ENCODE results near the gene KREMEN1. TPM values are rescaled to one million over a fixed set of nuclear protein-coding genes. Genes with fewer than 3 reads are reported as not detected.
A peak's percentile ranks its signal among the peaks of the same experiment; 100 is the strongest.

Gene KREMEN1
- total and polyA plus RNA-seq, 4 donors = 1.2 to 22.6 (median 3.8) TPM

- Histone ChIP-seq H3K9me3 (ENCODE audit: control insufficient read depth in 4 of 4, low read length in 3 of 4) (no peaks in the 10 kb centered on the region), H3K27me3 (ENCODE audit: control insufficient read depth in 4 of 4, insufficient read depth in 4 of 4, low read length in 3 of 4) (no peaks in the 10 kb centered on the region), H3K4me3 (ENCODE audit: low read depth in 1 of 3, low read length in 3 of 3) (no peak overlapping the region), H3K27ac (ENCODE audit: low read depth in 1 of 2, low read length in 2 of 2) (no peak overlapping the region), H3K36me3 (ENCODE audit: control insufficient read depth in 4 of 4, insufficient read depth in 3 of 4, low read depth in 1 of 4, low read length in 3 of 4) (no peaks in the 10 kb centered on the region), H3K4me1 (ENCODE audit: control insufficient read depth in 4 of 4, insufficient read depth in 4 of 4, low read length in 3 of 4) (peaks cover 0 to 27% (median 19%) of the 10 kb centered on the region in 4 donors), H3K9ac (ENCODE audit: low read depth in 1 of 2, low read length in 2 of 2) (no peak overlapping the region)
- WGBS = 87% methylated on average over 14 of the region's 14 CpGs
- no peak for DNase-seq (ENCODE audit: low spot score)
- no peak for TF ChIP-seq TAF1 (conservative IDR thresholded peaks at IDR 0.05)
- TF ChIP-seq, protein P1, sequence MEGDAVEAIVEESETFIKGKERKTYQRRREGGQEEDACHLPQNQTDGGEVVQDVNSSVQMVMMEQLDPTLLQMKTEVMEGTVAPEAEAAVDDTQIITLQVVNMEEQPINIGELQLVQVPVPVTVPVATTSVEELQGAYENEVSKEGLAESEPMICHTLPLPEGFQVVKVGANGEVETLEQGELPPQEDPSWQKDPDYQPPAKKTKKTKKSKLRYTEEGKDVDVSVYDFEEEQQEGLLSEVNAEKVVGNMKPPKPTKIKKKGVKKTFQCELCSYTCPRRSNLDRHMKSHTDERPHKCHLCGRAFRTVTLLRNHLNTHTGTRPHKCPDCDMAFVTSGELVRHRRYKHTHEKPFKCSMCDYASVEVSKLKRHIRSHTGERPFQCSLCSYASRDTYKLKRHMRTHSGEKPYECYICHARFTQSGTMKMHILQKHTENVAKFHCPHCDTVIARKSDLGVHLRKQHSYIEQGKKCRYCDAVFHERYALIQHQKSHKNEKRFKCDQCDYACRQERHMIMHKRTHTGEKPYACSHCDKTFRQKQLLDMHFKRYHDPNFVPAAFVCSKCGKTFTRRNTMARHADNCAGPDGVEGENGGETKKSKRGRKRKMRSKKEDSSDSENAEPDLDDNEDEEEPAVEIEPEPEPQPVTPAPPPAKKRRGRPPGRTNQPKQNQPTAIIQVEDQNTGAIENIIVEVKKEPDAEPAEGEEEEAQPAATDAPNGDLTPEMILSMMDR (IDR thresholded peaks at IDR 0.05; ENCODE audit: low read depth, low read length, missing input control) = no peak
- TF ChIP-seq HNF4A (conservative IDR thresholded peaks at IDR 0.05) = no peak
- TF ChIP-seq ZBTB33 (IDR thresholded peaks at IDR 0.05) = no peak
- no peak for TF ChIP-seq EGR1 (IDR thresholded peaks at IDR 0.05; ENCODE audit: low read depth in 2 of 2)
- TF ChIP-seq RXRA (IDR thresholded peaks at IDR 0.05) = no peak
Observed at GRCh38 chr22:29216011-29216872, 143.4 kb downstream of the KREMEN1 start.

- peaks cover 0 to 27% (median 19%) of the 10 kb centered on the region in 4 donors for H3K4me1 ChIP-seq (ENCODE audit: control insufficient read depth in 4 of 4, insufficient read depth in 4 of 4, low read length in 3 of 4)
- H3K4me3 ChIP-seq (ENCODE audit: low read depth in 1 of 3, low read length in 3 of 3) = no peak overlapping the region
- no peaks in the 10 kb centered on the region for H3K27me3 ChIP-seq (ENCODE audit: control insufficient read depth in 4 of 4, insufficient read depth in 4 of 4, low read length in 3 of 4)
- no peak overlapping the region for H3K9ac ChIP-seq (ENCODE audit: low read depth in 1 of 2, low read length in 2 of 2)
- no peak overlapping the region for H3K27ac ChIP-seq (ENCODE audit: low read depth in 1 of 2, low read length in 2 of 2)
- no peak for DNase-seq (ENCODE audit: low spot score)
- H3K36me3 ChIP-seq (ENCODE audit: control insufficient read depth in 4 of 4, insufficient read depth in 3 of 4, low read depth in 1 of 4, low read length in 3 of 4) = no peaks in the 10 kb centered on the region
- WGBS = 70% methylated on average over 14 of the region's 14 CpGs
- TF ChIP-seq, protein P2, sequence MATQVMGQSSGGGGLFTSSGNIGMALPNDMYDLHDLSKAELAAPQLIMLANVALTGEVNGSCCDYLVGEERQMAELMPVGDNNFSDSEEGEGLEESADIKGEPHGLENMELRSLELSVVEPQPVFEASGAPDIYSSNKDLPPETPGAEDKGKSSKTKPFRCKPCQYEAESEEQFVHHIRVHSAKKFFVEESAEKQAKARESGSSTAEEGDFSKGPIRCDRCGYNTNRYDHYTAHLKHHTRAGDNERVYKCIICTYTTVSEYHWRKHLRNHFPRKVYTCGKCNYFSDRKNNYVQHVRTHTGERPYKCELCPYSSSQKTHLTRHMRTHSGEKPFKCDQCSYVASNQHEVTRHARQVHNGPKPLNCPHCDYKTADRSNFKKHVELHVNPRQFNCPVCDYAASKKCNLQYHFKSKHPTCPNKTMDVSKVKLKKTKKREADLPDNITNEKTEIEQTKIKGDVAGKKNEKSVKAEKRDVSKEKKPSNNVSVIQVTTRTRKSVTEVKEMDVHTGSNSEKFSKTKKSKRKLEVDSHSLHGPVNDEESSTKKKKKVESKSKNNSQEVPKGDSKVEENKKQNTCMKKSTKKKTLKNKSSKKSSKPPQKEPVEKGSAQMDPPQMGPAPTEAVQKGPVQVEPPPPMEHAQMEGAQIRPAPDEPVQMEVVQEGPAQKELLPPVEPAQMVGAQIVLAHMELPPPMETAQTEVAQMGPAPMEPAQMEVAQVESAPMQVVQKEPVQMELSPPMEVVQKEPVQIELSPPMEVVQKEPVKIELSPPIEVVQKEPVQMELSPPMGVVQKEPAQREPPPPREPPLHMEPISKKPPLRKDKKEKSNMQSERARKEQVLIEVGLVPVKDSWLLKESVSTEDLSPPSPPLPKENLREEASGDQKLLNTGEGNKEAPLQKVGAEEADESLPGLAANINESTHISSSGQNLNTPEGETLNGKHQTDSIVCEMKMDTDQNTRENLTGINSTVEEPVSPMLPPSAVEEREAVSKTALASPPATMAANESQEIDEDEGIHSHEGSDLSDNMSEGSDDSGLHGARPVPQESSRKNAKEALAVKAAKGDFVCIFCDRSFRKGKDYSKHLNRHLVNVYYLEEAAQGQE (IDR thresholded peaks at IDR 0.05) = no peak
- TF ChIP-seq TAF1 (conservative IDR thresholded peaks at IDR 0.05) (no peak), FOXA1 (IDR thresholded peaks at IDR 0.05) (no peak), SP1 (IDR thresholded peaks at IDR 0.05) (peak; percentile 60), RAD21 (IDR thresholded peaks at IDR 0.05) (peak in 1 of 2 donors; percentile 30), RXRA (IDR thresholded peaks at IDR 0.05) (peak; percentile 47 to 55)
- no peaks in the 10 kb centered on the region for H3K9me3 ChIP-seq (ENCODE audit: control insufficient read depth in 4 of 4, low read length in 3 of 4)
Observed at GRCh38 chr22:29216873-29217666, 144.2 kb downstream of the KREMEN1 start.

Small RNA genes within 50 kb of the gene (small RNA-seq; reads per million reads assigned to genes)
- gene RNU6-1219P = not detected
- gene RNU6-810P = not detected

Other genes starting within 250 kb of the KREMEN1 start
- gene ZNRF3, start 189.5 kb upstream of the KREMEN1 start, total RNA-seq = 1 to 10 TPM; 5.0 to 5.9 TPM
- gene ZNRF3, start 189.5 kb upstream of the KREMEN1 start, polyA plus RNA-seq = 1 to 10 TPM; 2.2 to 4.4 TPM
- under 1 TPM in 1 of 2 donors, not detected in 1; 0.14 TPM for gene C22orf31, start 11.2 kb upstream of the KREMEN1 start, total RNA-seq
- gene C22orf31, start 11.2 kb upstream of the KREMEN1 start, polyA plus RNA-seq = not detected
- gene EMID1, start 132.9 kb downstream of the KREMEN1 start, total RNA-seq = 1 to 10 TPM; 1.8 to 8.9 TPM
- gene EMID1, start 132.9 kb downstream of the KREMEN1 start, polyA plus RNA-seq = 1 to 10 TPM in 1 of 2 donors, under 1 TPM in 1; 0.89 to 2.4 TPM
- gene RHBDD3, start 194.9 kb downstream of the KREMEN1 start, total RNA-seq = 10 to 100 TPM; 14.3 to 22.1 TPM
- gene RHBDD3, start 194.9 kb downstream of the KREMEN1 start, polyA plus RNA-seq = 10 to 100 TPM; 14.5 to 26.5 TPM
- gene EWSR1, start 195.2 kb downstream of the KREMEN1 start, total RNA-seq = 100 to 1,000 TPM in 1 of 2 donors, 10 to 100 TPM in 1; 81.0 to 134 TPM
- 10 to 100 TPM; 64.8 to 75.7 TPM for gene EWSR1, start 195.2 kb downstream of the KREMEN1 start, polyA plus RNA-seq
- 10 to 100 TPM in 1 of 2 donors, 1 to 10 TPM in 1; 6.6 to 11.4 TPM for gene GAS2L1, start 233.6 kb downstream of the KREMEN1 start, total RNA-seq
- 10 to 100 TPM in 1 of 2 donors, 1 to 10 TPM in 1; 4.0 to 11.2 TPM for gene GAS2L1, start 233.6 kb downstream of the KREMEN1 start, polyA plus RNA-seq
- under 1 TPM; 0.75 to 0.79 TPM for gene RASL10A, start 242.7 kb downstream of the KREMEN1 start, total RNA-seq
- gene RASL10A, start 242.7 kb downstream of the KREMEN1 start, polyA plus RNA-seq = under 1 TPM; 0.10 to 0.20 TPM

Data from liver (tissue), 10 donors.